HEK293 (cell line): Measurements from ENCODE around the gene STAB2.

Experiments used
- CTCF ChIA-PET: fragments of 350-600 bp; formaldehyde crosslinking; extraction: SDS; loops from one replicate; lab custom pipeline; 2021; ENCODE audit warnings: antibody characterized with exemption; lab: Yijun Ruan, JAX
- POLR2A ChIA-PET: fragments of 300-600 bp; formaldehyde crosslinking; extraction: SDS; loops from one replicate; lab custom pipeline; 2020; ENCODE audit warnings: antibody characterized with exemption, inconsistent platforms; lab: Yijun Ruan, JAX
- H3K27ac ChIP-seq: fragments of 200-500 bp; sonication (Bioruptor generic); 2 replicates; pipeline ENCODE4 v1.5.1; 2014; ENCODE audit warnings: low read depth, low read length, control low read depth, inconsistent platforms; ENCODE audit errors: extremely low read depth
- H3K36me3 ChIP-seq, 2 experiments: fragments of 200-500 bp in 1 of 2; sonication (Bioruptor generic) in 1 of 2; 1 replicate in 1 of 2; 2 replicates in 1 of 2; pipeline ENCODE4 v1.5.1; 2014 to 2017; ENCODE audit warnings: inconsistent platforms in 2 of 2, low read length in 2 of 2; ENCODE audit not compliant: control insufficient read depth in 2 of 2, insufficient read depth in 1 of 2
- H3K4me1 ChIP-seq: fragments of 200-500 bp; sonication (Bioruptor generic); 2 replicates; pipeline ENCODE4 v1.5.1; 2014; ENCODE audit warnings: mild to moderate bottlenecking, low read length, inconsistent platforms; ENCODE audit not compliant: control insufficient read depth, insufficient read depth
- H3K4me3 ChIP-seq: 2 replicates; pipeline ENCODE4 v1.5.1; 2011; ENCODE audit warnings: low read depth, mild to moderate bottlenecking, control low read depth, low read length, moderate library complexity
- H3K9me3 ChIP-seq: fragments of 200-500 bp; sonication (Bioruptor generic); 2 replicates; pipeline ENCODE4 v1.5.1; 2014; ENCODE audit warnings: low read depth, low read length, inconsistent platforms; ENCODE audit not compliant: control insufficient read depth, insufficient read depth
- BCL6B ChIP-seq: fragments of 450-650 bp; formaldehyde crosslinking; IDR thresholded peaks from 2 replicates; pipeline ENCODE4 v1.5.1; 2017; ENCODE audit warnings: missing biosample characterization, missing genetic modification characterization
- GLI4 ChIP-seq: fragments of 450-650 bp; formaldehyde crosslinking; IDR thresholded peaks from 2 replicates; pipeline ENCODE4 v1.5.1; 2016; ENCODE audit warnings: missing biosample characterization, missing genetic modification characterization
- KLF8 ChIP-seq: fragments of 450-650 bp; formaldehyde crosslinking; IDR thresholded peaks from 2 replicates; pipeline ENCODE4 v1.5.1; 2016; ENCODE audit warnings: missing biosample characterization, missing genetic modification characterization
- PRDM10 ChIP-seq: fragments of 450-650 bp; formaldehyde crosslinking; IDR thresholded peaks from 2 replicates; pipeline ENCODE4 v1.5.1; 2016; ENCODE audit warnings: missing biosample characterization, missing genetic modification characterization
- SETDB1 ChIP-seq: IDR thresholded peaks from one replicate; pipeline ENCODE4 v1.6.1; 2017; ENCODE audit warnings: mild to moderate bottlenecking, low read length, moderate library complexity, mixed read lengths; ENCODE audit not compliant: insufficient read length
- ZBTB20 ChIP-seq: fragments of 450-650 bp; formaldehyde crosslinking; IDR thresholded peaks from 2 replicates; pipeline ENCODE4 v1.5.1; 2016; ENCODE audit warnings: missing biosample characterization, missing genetic modification characterization
- ZFP37 ChIP-seq: fragments of 450-650 bp; formaldehyde crosslinking; IDR thresholded peaks from 2 replicates; pipeline ENCODE4 v1.5.1; 2016; ENCODE audit warnings: missing biosample characterization, missing genetic modification characterization
- ZFP41 ChIP-seq: fragments of 450-650 bp; formaldehyde crosslinking; IDR thresholded peaks from 2 replicates; pipeline ENCODE4 v1.5.1; 2016; ENCODE audit warnings: missing biosample characterization, missing genetic modification characterization, borderline replicate concordance
- ZNF10 ChIP-seq: fragments of 450-650 bp; formaldehyde crosslinking; IDR thresholded peaks from 2 replicates; pipeline ENCODE4 v1.5.1; 2017; ENCODE audit warnings: missing biosample characterization, missing genetic modification characterization
- ZNF132 ChIP-seq: fragments of 450-650 bp; formaldehyde crosslinking; IDR thresholded peaks from 2 replicates; pipeline ENCODE4 v1.5.1; 2017; ENCODE audit warnings: missing biosample characterization, missing genetic modification characterization, borderline replicate concordance
- ZNF133 ChIP-seq: fragments of 450-650 bp; formaldehyde crosslinking; IDR thresholded peaks from 2 replicates; pipeline ENCODE4 v1.5.1; 2016; ENCODE audit warnings: missing biosample characterization, missing genetic modification characterization
- ZNF157 ChIP-seq: fragments of 450-650 bp; formaldehyde crosslinking; IDR thresholded peaks from 2 replicates; pipeline ENCODE4 v1.5.1; 2016; ENCODE audit warnings: missing biosample characterization, missing genetic modification characterization
- ZNF169 ChIP-seq: fragments of 450-650 bp; formaldehyde crosslinking; IDR thresholded peaks from 2 replicates; pipeline ENCODE4 v1.5.1; 2016; ENCODE audit warnings: missing biosample characterization, missing genetic modification characterization
- ZNF214 ChIP-seq: fragments of 450-650 bp; formaldehyde crosslinking; IDR thresholded peaks from 2 replicates; pipeline ENCODE4 v1.5.1; 2017; ENCODE audit warnings: missing biosample characterization, mild to moderate bottlenecking, missing genetic modification characterization, borderline replicate concordance
- ZNF266 ChIP-seq: fragments of 450-650 bp; formaldehyde crosslinking; IDR thresholded peaks from 2 replicates; pipeline ENCODE4 v1.5.1; 2016; ENCODE audit warnings: missing biosample characterization, missing genetic modification characterization, low read depth
- ZNF274 ChIP-seq, 2 experiments: fragments of 200-500 bp in 1 of 2; fragments of 450-650 bp in 1 of 2; sonication (Bioruptor generic) in 1 of 2; formaldehyde crosslinking in 1 of 2; IDR thresholded peaks; 2 replicates each; pipeline versions ENCODE4 v1.5.1 to v1.6.1; 2014 to 2016; ENCODE audit warnings: borderline replicate concordance in 1 of 2, inconsistent platforms in 1 of 2, low read length in 1 of 2, missing biosample characterization in 1 of 2, missing genetic modification characterization in 1 of 2
- ZNF391 ChIP-seq: fragments of 450-650 bp; formaldehyde crosslinking; IDR thresholded peaks from 2 replicates; pipeline ENCODE4 v1.5.1; 2016; ENCODE audit warnings: low read depth, missing biosample characterization, missing genetic modification characterization, borderline replicate concordance
- ZNF501 ChIP-seq: fragments of 450-650 bp; formaldehyde crosslinking; IDR thresholded peaks from 2 replicates; pipeline ENCODE4 v1.5.1; 2016; ENCODE audit warnings: missing biosample characterization, missing genetic modification characterization
- ZNF530 ChIP-seq: fragments of 450-650 bp; formaldehyde crosslinking; IDR thresholded peaks from 2 replicates; pipeline ENCODE4 v1.5.1; 2016; ENCODE audit warnings: low read depth, missing biosample characterization, missing genetic modification characterization
- ZNF548 ChIP-seq: fragments of 450-650 bp; formaldehyde crosslinking; IDR thresholded peaks from 2 replicates; pipeline ENCODE4 v1.5.1; 2016; ENCODE audit warnings: missing biosample characterization, missing genetic modification characterization
- ZNF560 ChIP-seq: fragments of 450-650 bp; formaldehyde crosslinking; IDR thresholded peaks from 2 replicates; pipeline ENCODE4 v1.5.1; 2017; ENCODE audit warnings: missing biosample characterization, missing genetic modification characterization, borderline replicate concordance
- ZNF585B ChIP-seq: fragments of 450-650 bp; formaldehyde crosslinking; IDR thresholded peaks from 2 replicates; pipeline ENCODE4 v1.5.1; 2016; ENCODE audit warnings: missing biosample characterization, missing genetic modification characterization
- ZNF654 ChIP-seq: fragments of 450-650 bp; formaldehyde crosslinking; IDR thresholded peaks from 2 replicates; pipeline ENCODE4 v1.5.1; 2016; ENCODE audit warnings: low read depth, missing biosample characterization, missing genetic modification characterization
- ZNF664 ChIP-seq: fragments of 450-650 bp; formaldehyde crosslinking; IDR thresholded peaks from 2 replicates; pipeline ENCODE4 v1.5.1; 2016; ENCODE audit warnings: missing biosample characterization, missing genetic modification characterization
- ZNF843 ChIP-seq: fragments of 450-650 bp; formaldehyde crosslinking; IDR thresholded peaks from 2 replicates; pipeline ENCODE4 v1.5.1; 2016; ENCODE audit warnings: missing biosample characterization, missing genetic modification characterization
- TF ChIP-seq, protein P1 (sequence below): fragments of 450-650 bp; formaldehyde crosslinking; IDR thresholded peaks from 2 replicates; pipeline ENCODE4 v1.5.0; 2017; ENCODE audit warnings: missing biosample characterization, missing genetic modification characterization, borderline replicate concordance

The STAB2 gene

GRCh38 chr12:103586791-103587370, at the start of gene STAB2:
Gene STAB2, plus strand, starts transcription at chr12:103587273. Its CDS starts 204 bp downstream, at chr12:103587477.
- TF ChIP-seq ZNF157 (tag by site-specific recombination) (no peak), ZNF214 (tag by site-specific recombination) (no peak), ZFP37 (no peak), ZNF132 (tag by site-specific recombination) (no peak), ZNF10 (no peak)
- H3K4me3 ChIP-seq: no peak within 1 kb of the TSS
- ChIA-PET CTCF (interaction anchor here (0.7 to 2.6 kb wide), 4 partner anchors 10 to 46 kb away, joined by 3 to 12 read pairs (median 8); no protein-coding TSS in a partner anchor), POLR2A (no interaction called here)
- H3K27ac ChIP-seq: no peak within 1 kb of the TSS
- no peaks in the 10 kb centered on the region for H3K36me3 ChIP-seq
- no peaks in the 10 kb centered on the region for H3K9me3 ChIP-seq
- H3K4me1 ChIP-seq: no peaks in the 10 kb centered on the region

GRCh38 chr12:103538397-103538796, 48.7 kb upstream of the STAB2 start:
- Histone ChIP-seq H3K9me3 (no peaks in the 10 kb centered on the region), H3K36me3 (no peaks in the 10 kb centered on the region), H3K4me3 (no peak overlapping the region), H3K4me1 (no peaks in the 10 kb centered on the region), H3K27ac (no peak overlapping the region)
- CTCF ChIA-PET: interaction anchor here (0.9 kb wide), 1 partner anchor 10 kb away, joined by 3 read pairs; no protein-coding TSS in a partner anchor
- no peak for TF ChIP-seq ZNF654 (tag by site-specific recombination)
- TF ChIP-seq ZNF501: no peak
- TF ChIP-seq GLI4: no peak
- TF ChIP-seq SETDB1: no peak
- TF ChIP-seq ZFP41 (tag by site-specific recombination): no peak
- TF ChIP-seq ZNF266 (tag by site-specific recombination): no peak
- TF ChIP-seq ZNF560 (tag by site-specific recombination): no peak
- TF ChIP-seq, protein P1, sequence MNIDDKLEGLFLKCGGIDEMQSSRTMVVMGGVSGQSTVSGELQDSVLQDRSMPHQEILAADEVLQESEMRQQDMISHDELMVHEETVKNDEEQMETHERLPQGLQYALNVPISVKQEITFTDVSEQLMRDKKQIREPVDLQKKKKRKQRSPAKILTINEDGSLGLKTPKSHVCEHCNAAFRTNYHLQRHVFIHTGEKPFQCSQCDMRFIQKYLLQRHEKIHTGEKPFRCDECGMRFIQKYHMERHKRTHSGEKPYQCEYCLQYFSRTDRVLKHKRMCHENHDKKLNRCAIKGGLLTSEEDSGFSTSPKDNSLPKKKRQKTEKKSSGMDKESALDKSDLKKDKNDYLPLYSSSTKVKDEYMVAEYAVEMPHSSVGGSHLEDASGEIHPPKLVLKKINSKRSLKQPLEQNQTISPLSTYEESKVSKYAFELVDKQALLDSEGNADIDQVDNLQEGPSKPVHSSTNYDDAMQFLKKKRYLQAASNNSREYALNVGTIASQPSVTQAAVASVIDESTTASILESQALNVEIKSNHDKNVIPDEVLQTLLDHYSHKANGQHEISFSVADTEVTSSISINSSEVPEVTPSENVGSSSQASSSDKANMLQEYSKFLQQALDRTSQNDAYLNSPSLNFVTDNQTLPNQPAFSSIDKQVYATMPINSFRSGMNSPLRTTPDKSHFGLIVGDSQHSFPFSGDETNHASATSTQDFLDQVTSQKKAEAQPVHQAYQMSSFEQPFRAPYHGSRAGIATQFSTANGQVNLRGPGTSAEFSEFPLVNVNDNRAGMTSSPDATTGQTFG (tag by site-specific recombination): no peak
- TF ChIP-seq ZNF169 (tag by site-specific recombination): no peak
- TF ChIP-seq PRDM10 (tag by site-specific recombination): no peak
- TF ChIP-seq KLF8 (tag by site-specific recombination): no peak
- POLR2A ChIA-PET: no interaction called here

DNA sequence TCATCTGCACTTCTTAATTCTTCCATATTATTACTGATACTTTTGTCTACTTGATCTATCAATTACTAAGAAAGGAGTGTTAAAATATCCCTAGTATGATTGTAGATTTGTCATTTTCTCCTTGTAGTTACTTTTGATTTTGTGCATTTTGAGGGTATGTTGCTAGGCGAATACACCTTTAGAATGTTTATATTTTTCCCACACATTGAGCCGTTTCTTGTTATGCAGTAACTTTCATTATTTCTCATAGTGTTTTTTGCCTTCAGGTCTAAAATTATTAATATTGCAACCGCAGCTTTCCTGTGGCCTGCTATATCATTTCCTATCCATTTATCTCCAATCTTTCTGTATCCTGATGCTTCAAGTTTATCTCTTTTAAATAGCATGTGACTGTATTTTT, 46.8 kb upstream of the STAB2 start:
- Histone ChIP-seq H3K27ac (no peak overlapping the region), H3K36me3 (no peaks in the 10 kb centered on the region), H3K9me3 (no peaks in the 10 kb centered on the region), H3K4me3 (no peak overlapping the region), H3K4me1 (no peaks in the 10 kb centered on the region)
- ChIA-PET POLR2A (no interaction called here), CTCF (interaction anchor here (0.6 to 2.4 kb wide), 3 partner anchors 8 to 657 kb away, joined by 3 to 11 read pairs (median 9); no protein-coding TSS in a partner anchor)
- no peak for TF ChIP-seq ZNF843
- no peak for TF ChIP-seq ZBTB20 (tag by site-specific recombination)
- no peak for TF ChIP-seq ZNF391
- no peak for TF ChIP-seq ZNF585B (tag by site-specific recombination)
- TF ChIP-seq ZNF664 (tag by site-specific recombination): no peak
- no peak for TF ChIP-seq BCL6B
- TF ChIP-seq ZNF548 (tag by site-specific recombination): no peak
- no peak for TF ChIP-seq ZNF274 (IDR thresholded peaks at IDR 0.05; ENCODE audit: low read length)
- TF ChIP-seq ZNF274 (tag by site-specific recombination; IDR thresholded peaks at IDR 0.05; ENCODE audit: borderline replicate concordance): no peak
- no peak for TF ChIP-seq ZNF530
- no peak for TF ChIP-seq ZNF133 (tag by site-specific recombination)
